ENCODE results near the gene GNAQ.

GRCh38 chr9:78038620-78039300 is 7.1 kb upstream of the GNAQ start:
- no peak for TF ChIP-seq POLR2A (IDR thresholded peaks at IDR 0.05)
- TF ChIP-seq, protein P1, sequence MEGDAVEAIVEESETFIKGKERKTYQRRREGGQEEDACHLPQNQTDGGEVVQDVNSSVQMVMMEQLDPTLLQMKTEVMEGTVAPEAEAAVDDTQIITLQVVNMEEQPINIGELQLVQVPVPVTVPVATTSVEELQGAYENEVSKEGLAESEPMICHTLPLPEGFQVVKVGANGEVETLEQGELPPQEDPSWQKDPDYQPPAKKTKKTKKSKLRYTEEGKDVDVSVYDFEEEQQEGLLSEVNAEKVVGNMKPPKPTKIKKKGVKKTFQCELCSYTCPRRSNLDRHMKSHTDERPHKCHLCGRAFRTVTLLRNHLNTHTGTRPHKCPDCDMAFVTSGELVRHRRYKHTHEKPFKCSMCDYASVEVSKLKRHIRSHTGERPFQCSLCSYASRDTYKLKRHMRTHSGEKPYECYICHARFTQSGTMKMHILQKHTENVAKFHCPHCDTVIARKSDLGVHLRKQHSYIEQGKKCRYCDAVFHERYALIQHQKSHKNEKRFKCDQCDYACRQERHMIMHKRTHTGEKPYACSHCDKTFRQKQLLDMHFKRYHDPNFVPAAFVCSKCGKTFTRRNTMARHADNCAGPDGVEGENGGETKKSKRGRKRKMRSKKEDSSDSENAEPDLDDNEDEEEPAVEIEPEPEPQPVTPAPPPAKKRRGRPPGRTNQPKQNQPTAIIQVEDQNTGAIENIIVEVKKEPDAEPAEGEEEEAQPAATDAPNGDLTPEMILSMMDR (IDR thresholded peaks at IDR 0.05): no peak
